Esophagus (tissue), 2 donors: Measurements from ENCODE around the gene SNCAIP. TPM values are rescaled to one million over a fixed set of nuclear protein-coding genes. Genes with fewer than 3 reads are reported as not detected.
"Not testable (repeated sequence)": the region's sequence is repeated elsewhere in the genome, so short reads cannot be mapped to it uniquely, and the experiment has no call there.

Experiments used
- H3K27ac ChIP-seq, 2 donors: one replicate each; pipeline ENCODE4 v1.5.1; 2013; ENCODE audit warnings: low read depth in 2 of 2, mild to moderate bottlenecking in 2 of 2, inconsistent platforms in 1 of 2, low read length in 1 of 2, moderate library complexity in 1 of 2
- H3K27me3 ChIP-seq, 2 donors: one replicate each; pipeline ENCODE4 v1.6.1; 2013; ENCODE audit warnings: low read length in 2 of 2, control low read depth in 1 of 2, mild to moderate bottlenecking in 1 of 2; ENCODE audit not compliant: insufficient read depth in 2 of 2, control insufficient read depth in 1 of 2
- H3K36me3 ChIP-seq, 2 donors: one replicate each; pipeline ENCODE4 v1.6.1; 2013; ENCODE audit warnings: low read length in 1 of 2; ENCODE audit not compliant: control insufficient read depth in 2 of 2, insufficient read depth in 2 of 2
- H3K4me1 ChIP-seq, 2 donors: one replicate each; pipeline ENCODE4 v1.6.1; 2013; ENCODE audit warnings: low read length in 1 of 2; ENCODE audit not compliant: control insufficient read depth in 2 of 2, insufficient read depth in 2 of 2
- H3K4me3 ChIP-seq, 2 donors: one replicate each; pipeline ENCODE4 v1.5.1; 2013; ENCODE audit warnings: low read length in 2 of 2, mild to moderate bottlenecking in 2 of 2, low read depth in 1 of 2, moderate library complexity in 1 of 2
- H3K9me3 ChIP-seq, 2 donors: one replicate each; pipeline ENCODE4 v1.6.1; 2013; ENCODE audit warnings: mild to moderate bottlenecking in 2 of 2, low read depth in 1 of 2, low read length in 1 of 2, moderate library complexity in 1 of 2; ENCODE audit not compliant: control insufficient read depth in 2 of 2, insufficient read depth in 1 of 2
- WGBS, 2 donors: extraction: QIAGEN DNeasy Blood & Tissue Kit; methylation state at CpG; one replicate each; pipeline ENCODE4 v1.1.7; 2013; 5-methylcytosine and 5-hydroxymethylcytosine counted together
- polyA plus RNA-seq, 2 donors: library from polyadenylated mRNA; stranded (reverse); fragments of 200-250 nt; gene quantifications; one replicate each; pipeline ENCODE4 v1.2.3, GENCODE V29; 2013
- donor health status: healthy with polysubstance abuse.
- donor health status: Bipolar disorder and iron deficiency.

The SNCAIP gene
- polyA plus RNA-seq, 2 donors = 0.80 to 1.2 TPM

DNA sequence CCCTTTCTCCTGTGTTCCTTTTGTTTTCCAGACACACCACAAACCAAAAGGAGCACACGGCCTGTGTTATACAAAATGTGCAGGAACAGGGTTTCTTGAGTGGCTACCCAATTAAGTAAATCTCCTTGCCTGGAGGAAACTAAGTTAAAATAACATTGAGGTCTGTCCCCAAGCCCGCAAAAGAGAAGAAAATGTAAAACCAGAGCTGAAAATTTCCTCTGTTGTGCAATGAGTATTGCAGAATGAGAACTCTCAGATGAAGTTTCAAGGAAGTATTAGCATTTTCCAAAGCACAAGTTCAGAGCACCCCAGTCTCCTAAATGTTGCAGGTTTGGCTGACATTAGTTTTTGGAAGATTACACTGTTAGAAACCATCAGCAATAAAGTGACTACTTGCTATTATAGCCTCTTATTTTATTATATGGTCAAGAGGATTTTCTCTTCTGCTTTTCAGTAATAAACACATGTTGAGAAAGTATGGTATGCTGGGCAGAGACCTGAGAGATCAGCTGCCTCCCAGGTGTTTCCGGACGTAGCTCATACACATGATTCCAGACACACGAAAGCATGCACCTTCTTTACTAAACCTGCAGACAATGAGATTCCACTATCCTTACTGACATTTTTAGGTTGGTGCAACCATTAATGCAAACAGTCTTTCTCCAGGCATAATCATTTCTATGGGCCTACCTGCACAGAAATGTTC lies 161.3 kb downstream of the SNCAIP start:
- Histone ChIP-seq H3K4me1 (peaks cover 0 to 4% of the 10 kb centered on the region in 2 donors), H3K4me3 (no peak overlapping the region), H3K36me3 (no peaks in the 10 kb centered on the region), H3K27ac (no peak overlapping the region), H3K9me3 (no peaks in the 10 kb centered on the region), H3K27me3 (no peaks in the 10 kb centered on the region)
- WGBS, 2 donors = 85 to 90% methylated on average over 5 of the region's 5 CpGs

DNA sequence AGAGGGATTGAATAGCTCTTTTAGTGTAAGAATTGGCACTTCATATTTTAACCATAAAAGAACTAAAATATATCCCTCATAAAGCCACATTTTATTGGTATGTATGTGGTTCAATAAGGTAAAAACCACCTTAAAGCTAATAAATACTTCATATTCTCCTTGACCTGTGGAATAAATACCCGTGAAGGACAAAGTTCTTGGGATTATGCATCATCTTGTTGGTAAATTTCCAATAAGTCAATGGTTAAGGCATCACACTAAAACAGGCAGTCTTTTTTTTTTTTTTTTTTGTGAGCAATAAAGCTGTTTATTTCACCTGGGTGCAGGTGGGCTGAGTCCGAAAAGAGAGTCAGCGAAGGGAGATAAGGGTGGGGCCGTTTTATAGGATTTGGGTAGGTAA lies 161.9 kb downstream of the SNCAIP start:
- no peaks in the 10 kb centered on the region for H3K27me3 ChIP-seq
- no peaks in the 10 kb centered on the region for H3K9me3 ChIP-seq
- no peak overlapping the region for H3K4me3 ChIP-seq
- WGBS, 2 donors = 65 to 83% methylated on average over 3 to 4 of the region's 4 CpGs
- peaks cover 0 to 4% of the 10 kb centered on the region in 2 donors for H3K4me1 ChIP-seq
- H3K36me3 ChIP-seq = no peaks in the 10 kb centered on the region
- H3K27ac ChIP-seq = no peak overlapping the region

DNA sequence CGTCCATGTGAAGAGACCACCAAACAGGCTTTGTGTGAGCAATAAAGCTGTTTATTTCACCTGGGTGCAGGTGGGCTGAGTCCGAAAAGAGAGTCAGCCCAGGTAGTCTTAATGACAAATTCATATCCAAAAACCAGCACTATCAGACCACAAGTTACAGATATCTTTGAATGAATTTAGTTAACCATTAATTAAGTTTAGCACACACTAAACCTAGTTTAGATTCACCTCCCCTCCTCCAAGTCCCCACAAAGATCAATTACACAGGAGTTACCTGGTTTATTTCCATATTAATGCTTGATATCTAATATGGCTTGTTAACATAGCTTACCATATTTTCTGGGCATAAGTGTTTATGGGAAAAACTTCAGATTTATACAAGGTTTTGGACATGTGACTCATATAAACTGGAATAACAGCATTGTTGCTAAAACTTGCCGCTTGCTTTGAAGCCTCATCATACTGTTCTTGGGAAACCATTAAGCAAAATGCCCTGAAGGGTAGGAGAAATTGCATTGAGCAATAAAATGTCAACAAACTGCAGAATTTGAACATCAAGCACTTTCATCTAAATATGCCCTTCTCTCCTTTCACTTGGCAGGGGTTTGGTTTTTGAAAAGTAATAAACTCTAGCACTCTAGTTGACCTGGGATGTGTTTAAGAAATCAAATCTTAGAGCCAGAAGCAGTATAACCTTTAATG lies 166.9 kb downstream of the SNCAIP start:
- 53 to 61% methylated on average over 2 of the region's 3 CpGs for whole genome bisulfite sequencing, 2 donors
- Histone ChIP-seq H3K4me1 (no peaks in the 10 kb centered on the region), H3K9me3 (no peaks in the 10 kb centered on the region), H3K27me3 (no peaks in the 10 kb centered on the region), H3K4me3 (no peak overlapping the region), H3K36me3 (no peaks in the 10 kb centered on the region), H3K27ac (no peak overlapping the region)

DNA sequence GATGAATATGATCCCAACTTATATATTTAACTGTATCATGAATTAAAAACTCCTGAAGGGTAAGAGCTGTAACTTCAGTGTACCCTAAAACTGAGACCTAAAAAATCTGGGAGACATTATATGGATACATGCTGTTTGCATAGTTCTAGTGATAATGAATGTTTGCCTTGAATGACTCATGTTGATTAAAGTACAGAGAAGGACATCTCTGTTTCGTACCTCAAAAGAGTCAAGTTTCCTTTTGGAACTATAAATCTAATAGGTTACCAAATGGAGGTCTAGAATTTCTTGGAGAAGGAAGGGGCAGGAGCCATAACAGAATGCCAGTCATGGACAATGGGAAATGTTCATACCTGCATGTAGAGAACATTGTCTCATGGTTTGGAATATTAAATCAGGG lies 168.1 kb downstream of the SNCAIP start:
- H3K27me3 ChIP-seq = no peaks in the 10 kb centered on the region
- no peaks in the 10 kb centered on the region for H3K36me3 ChIP-seq
- WGBS, 2 donors = 41 to 57% methylated on average over 1 of the region's 1 CpG
- H3K9me3 ChIP-seq = no peaks in the 10 kb centered on the region
- no peak overlapping the region for H3K4me3 ChIP-seq
- no peaks in the 10 kb centered on the region for H3K4me1 ChIP-seq
- H3K27ac ChIP-seq = no peak overlapping the region

DNA sequence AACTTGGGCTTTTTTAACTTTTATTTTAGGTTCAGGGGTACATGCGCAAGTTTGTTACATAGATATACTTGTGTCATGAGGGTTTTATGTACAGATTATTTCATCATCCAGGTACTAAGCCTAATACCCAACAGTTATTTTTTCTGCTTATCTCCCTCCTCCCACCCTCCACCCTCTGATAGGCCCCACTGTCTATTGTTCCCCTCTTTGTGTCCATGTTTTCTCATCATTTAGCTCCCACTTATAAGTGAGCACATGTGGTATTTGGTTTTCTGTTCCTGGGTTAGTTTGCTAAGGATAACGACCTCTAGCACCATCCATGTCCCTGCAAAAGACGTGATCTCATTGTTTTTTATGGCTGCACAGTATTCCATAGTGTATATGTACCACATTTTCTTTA lies 172.1 kb downstream of the SNCAIP start:
- H3K27me3 ChIP-seq = no peaks in the 10 kb centered on the region
- no peak overlapping the region for H3K4me3 ChIP-seq
- H3K4me1 ChIP-seq = no peaks in the 10 kb centered on the region
- no peaks in the 10 kb centered on the region for H3K9me3 ChIP-seq
- H3K36me3 ChIP-seq = no peaks in the 10 kb centered on the region
- 86 to 90% methylated on average over 3 of the region's 3 CpGs for WGBS, 2 donors
- H3K27ac ChIP-seq = no peak overlapping the region

DNA sequence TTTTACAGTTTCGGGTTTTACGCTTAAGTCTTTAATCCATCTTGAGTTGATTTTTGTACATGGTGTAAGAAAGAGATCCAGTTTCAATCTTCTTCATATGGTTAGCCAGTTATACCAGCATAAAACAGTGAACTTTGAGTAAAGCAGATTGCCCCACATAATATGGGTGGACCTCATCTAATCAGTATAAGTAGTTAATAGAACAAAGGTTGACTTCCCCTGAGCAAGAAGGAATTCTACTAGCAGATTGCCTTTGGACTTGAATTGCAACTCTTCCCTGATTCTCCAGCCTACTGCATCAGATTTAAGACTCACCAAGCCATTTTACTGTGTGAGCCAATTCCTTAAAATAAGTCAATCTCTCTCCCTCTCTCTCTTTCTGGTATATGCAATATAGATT lies 173.2 kb downstream of the SNCAIP start:
- Histone ChIP-seq H3K27me3 (no peaks in the 10 kb centered on the region), H3K4me3 (no peak overlapping the region), H3K27ac (no peak overlapping the region), H3K36me3 (no peaks in the 10 kb centered on the region), H3K4me1 (no peaks in the 10 kb centered on the region), H3K9me3 (no peaks in the 10 kb centered on the region)
- 56 to 68% methylated on average over 2 of the region's 2 CpGs for WGBS, 2 donors

DNA sequence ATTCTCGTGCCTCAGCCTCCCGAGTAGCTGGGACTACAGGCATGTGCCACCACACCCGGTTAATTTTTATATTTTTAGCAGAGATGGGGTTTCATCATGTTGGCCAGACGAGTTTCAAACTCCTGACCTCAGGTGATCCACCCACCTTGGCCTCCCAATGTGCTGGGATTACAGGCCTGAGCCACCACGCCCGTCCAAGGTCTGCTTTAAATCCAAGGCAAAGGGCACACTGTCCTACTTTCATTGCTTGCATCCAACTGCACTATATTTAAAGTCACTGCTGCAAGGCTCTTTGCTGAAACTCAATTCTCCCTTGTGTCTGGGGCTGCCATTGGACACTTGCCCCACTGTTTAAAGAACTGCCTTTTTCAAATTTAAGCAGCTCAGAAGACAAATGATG lies 174.6 kb downstream of the SNCAIP start:
- H3K4me3 ChIP-seq, H3K27me3 ChIP-seq, H3K9me3 ChIP-seq, H3K4me1 ChIP-seq, H3K27ac ChIP-seq, H3K36me3 ChIP-seq: not testable (repeated sequence)
- 75 to 82% methylated on average over 6 of the region's 6 CpGs for WGBS, 2 donors

DNA sequence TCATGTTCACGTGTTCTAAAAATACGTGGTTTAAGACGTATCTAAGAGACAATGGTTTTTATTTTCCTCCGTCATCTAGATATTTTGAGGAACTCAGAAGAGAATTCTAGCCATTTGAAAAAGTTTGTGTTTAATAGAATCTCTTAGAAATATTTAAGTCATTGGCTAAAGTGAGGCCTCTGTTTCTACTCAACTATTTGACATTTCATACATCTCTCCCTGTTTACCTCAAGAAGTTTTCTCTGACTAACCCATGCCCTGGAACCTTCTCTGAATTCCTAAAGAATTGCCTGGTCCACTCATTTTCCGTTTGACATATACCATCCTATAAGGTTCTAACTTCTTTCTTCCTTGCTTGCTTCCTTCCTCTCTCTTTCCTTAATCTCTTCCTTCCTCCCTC lies 178.7 kb downstream of the SNCAIP start:
- peaks cover 0 to 4% of the 10 kb centered on the region in 2 donors for H3K4me1 ChIP-seq
- no peak overlapping the region for H3K4me3 ChIP-seq
- H3K9me3 ChIP-seq = no peaks in the 10 kb centered on the region
- H3K27ac ChIP-seq = no peak overlapping the region
- 77 to 82% methylated on average over 5 of the region's 5 CpGs for WGBS, 2 donors
- no peaks in the 10 kb centered on the region for H3K27me3 ChIP-seq
- no peaks in the 10 kb centered on the region for H3K36me3 ChIP-seq

DNA sequence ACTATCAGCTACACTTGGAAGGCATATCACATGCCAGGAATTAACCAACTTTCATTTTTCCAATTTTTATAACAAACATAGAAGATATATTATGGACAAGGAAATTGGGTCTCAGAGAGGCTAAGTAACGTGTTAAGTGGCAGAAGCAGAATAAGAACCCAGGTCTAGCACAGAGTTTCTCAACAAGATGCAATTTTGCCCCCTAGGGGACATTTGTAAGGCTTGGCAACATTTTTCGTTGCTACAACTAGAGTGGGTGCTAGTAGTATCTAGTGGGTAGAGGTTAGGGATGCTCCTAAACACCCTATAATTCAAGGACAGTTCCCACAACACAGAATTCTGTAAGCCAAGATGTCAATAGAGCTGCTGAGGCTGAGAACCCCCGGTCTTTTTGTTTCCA lies 180.6 kb downstream of the SNCAIP start:
- no peak overlapping the region for H3K27ac ChIP-seq
- H3K36me3 ChIP-seq = no peaks in the 10 kb centered on the region
- 30 to 43% methylated on average over 3 of the region's 3 CpGs for WGBS, 2 donors
- H3K27me3 ChIP-seq = no peaks in the 10 kb centered on the region
- peaks cover 0 to 4% of the 10 kb centered on the region in 2 donors for H3K4me1 ChIP-seq
- no peak overlapping the region for H3K4me3 ChIP-seq
- no peaks in the 10 kb centered on the region for H3K9me3 ChIP-seq
